HG03135 (cell line): ENCODE results near the gene SHLD2.
"Not testable (repeated sequence)": the region's sequence is repeated elsewhere in the genome, so short reads cannot be mapped to it uniquely, and the experiment has no call there.

Experiments used
- ATAC-seq: cut with Tn5 transposase; IDR thresholded peaks from one replicate; pipeline ENCODE4 v1.9.1; 2021; ENCODE audit warnings: mild to moderate bottlenecking, moderate library complexity; ENCODE audit not compliant: unreplicated experiment

The SHLD2 gene

GRCh38 chr10:87210309-87210708 lies 115.3 kb downstream of the SHLD2 start:
- not testable (repeated sequence) for ATAC-seq

DNA sequence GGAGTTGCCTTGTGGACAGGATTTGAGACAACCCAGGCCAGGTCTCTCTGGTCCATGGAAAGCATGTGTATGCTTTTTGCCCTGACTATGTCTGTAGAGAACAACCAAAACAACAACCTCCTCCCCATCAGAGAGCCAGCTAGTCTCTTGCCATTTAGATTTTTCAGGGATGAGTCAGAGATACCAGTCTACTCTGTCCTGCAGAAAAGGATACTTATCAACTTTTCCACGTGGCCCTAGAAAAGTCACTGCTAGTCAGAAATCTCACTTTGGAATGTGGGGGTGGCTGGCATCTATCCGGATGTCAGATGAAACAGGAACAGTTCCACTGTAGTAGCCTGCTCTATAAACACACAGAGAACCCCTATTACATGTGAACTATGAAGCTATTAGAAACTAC lies 116.8 kb downstream of the SHLD2 start:
- ATAC-seq: not testable (repeated sequence)

DNA sequence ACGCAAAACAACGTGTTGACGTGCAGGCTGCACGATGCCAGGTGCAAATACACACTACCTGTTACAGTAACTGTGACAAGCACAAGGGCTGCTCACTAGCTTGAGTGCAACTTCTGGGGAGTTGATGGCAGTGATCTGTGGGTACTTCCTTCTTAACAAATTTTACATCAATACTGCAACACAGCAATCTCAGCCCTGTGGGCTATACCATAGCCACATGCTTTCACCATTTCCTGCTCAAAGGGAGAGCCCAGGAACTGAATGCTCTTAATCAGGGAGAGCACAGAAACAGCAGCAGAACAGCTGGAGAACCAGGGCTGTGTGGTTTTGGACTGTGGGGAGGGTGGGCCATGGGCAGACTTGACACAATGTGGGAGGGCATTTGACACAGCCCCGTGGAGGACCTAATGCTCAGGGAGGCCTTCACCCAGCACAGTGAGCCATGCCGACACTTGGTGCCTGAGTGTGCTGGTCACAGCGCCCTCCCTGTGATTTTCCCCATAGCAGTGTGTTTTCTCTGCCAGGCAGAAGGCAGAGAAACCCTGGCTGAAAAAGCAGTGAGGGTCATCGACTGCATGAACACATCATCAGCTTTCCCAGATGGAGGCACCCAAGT lies 118.3 kb downstream of the SHLD2 start:
- not testable (repeated sequence) for ATAC-seq

- not testable (repeated sequence) for ATAC-seq
These were observed 118.8 kb downstream of the SHLD2 start for GRCh38 chr10:87213806-87214205.

GRCh38 chr10:87216120-87216519 lies 121.1 kb downstream of the SHLD2 start:
- ATAC-seq: not testable (repeated sequence)

DNA sequence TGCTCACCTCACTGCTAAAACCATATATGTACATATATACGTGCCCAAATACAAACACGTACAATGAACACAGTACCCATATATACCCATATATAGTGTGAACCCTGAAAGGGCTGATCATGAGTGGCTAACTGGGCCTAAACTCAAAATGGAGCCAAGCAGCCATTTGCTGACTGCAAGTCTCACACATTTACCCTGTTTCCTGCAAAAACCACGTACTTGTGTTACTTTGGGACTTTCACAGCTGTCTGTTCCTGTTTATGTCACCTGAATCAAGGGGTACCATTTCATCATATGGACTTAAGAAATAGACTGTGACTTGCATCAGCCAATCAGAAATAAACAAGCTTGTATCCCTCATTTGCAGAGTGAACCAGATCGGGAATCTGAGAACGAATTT lies 124.4 kb downstream of the SHLD2 start:
- not testable (repeated sequence) for ATAC-seq

- ATAC-seq: not testable (repeated sequence)
These were observed 127.8 kb downstream of the SHLD2 start for GRCh38 chr10:87222789-87223188.

DNA sequence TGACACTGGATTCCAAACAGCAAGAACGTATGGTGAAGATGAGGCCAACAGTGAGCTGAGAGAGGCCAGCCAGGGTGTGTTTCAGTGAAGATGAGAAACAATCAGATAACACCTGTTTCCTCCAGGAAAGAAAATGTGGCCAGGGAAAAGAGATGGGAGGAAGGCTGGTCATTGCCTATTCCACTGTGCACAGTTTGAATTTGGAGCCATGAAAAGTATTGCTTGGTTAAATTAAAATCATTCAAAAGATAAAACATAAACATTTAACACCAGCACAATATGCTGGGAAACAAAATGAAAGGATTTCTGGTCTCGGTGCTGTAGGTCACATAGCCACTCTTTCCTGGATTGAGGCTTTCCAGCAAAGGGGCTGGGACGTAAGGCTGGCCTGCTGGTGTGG lies 130.1 kb downstream of the SHLD2 start, which contains the start of gene NUTM2A:
Gene NUTM2A, plus strand, starts transcription at position 301 of the 400 bp plus-strand sequence. CDS start 383 bp downstream, outside the sequence.
- not testable (repeated sequence) for ATAC-seq

GRCh38 chr10:87228247-87228646 lies 133.2 kb downstream of the SHLD2 start:
- ATAC-seq: not testable (repeated sequence)

DNA sequence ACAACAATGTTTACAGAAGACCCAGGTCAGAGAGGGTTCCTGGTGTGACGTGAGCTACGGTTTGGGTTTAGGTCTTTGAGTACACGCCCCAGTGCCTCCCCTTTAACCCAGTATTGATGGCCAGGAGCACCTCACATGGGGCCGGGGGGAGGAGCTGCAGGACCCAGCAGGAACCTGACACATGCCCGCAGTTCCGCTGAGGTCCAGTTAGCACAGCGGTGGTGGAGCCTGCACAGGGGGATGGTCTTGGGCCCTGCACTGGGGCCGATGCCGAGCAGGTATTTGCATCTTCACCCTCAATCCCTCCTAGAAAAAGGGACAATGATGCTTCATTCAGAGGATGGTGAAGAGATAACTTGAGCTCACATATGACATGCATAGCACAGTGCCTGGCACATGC lies 134.2 kb downstream of the SHLD2 start:
- ATAC-seq: not testable (repeated sequence)

DNA sequence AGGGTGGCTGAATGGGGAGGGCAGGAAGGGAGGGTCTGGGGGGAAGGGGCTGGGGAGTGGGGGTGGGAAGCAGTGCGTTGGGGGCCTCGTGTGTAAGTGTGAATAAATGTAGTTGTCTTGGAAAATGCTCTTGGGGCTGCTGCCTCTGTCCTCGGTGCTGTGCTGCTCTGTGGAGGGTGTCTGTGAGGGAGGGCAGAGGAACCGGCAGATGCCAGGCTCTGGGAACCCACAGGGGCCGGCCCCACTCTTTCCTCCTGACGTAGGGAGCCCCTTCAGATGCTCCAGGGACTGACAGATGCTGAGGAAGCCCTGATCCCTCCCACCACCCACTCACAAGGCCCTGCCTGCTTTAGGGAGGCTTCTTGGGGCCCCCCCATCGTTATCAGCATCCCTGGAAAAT lies 139.8 kb downstream of the SHLD2 start:
- ATAC-seq: not testable (repeated sequence)

- ATAC-seq: not testable (repeated sequence)
These were observed 142.2 kb downstream of the SHLD2 start for GRCh38 chr10:87237244-87237643.

DNA sequence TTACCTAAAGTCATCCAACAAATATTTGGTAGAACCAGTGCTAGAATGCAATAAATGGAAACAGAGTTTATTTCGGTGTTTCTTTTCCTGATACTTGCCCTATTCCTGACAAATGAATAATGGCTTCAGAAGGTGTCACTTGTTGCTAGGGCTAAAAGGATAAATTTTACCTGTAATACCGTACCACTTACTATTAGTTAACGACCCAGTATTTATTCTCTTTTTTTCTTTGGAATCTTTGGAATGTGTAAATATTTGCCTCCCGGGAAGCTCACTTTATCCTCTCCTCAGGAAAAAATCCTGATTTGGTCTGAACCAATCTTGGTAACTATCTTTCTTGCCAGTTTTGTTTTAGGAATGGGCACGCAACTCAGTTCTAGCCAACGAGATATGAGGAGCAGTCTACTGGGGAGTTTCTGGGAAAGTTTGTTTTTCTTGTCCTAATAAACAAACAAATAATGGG lies 144.4 kb downstream of the SHLD2 start:
- ATAC-seq: not testable (repeated sequence)
